Bronchial epithelial cell (primary cell): ENCODE results near the gene ZBTB7B. TPM values are rescaled to one million over a fixed set of nuclear protein-coding genes. Genes with fewer than 3 reads are reported as not detected.

Experiments used
- DNase-seq: peaks from one replicate; pipeline ENCODE4 v3.0.0-alpha.2; 2010; ENCODE audit warnings: low read depth
- FAIRE-seq: peaks from 2 replicates; lab custom pipeline; 2011; peaks lifted over from hg19 to GRCh38; lab: Jason Lieb, UNC
- H3K27me3 ChIP-seq: 2 replicates; pipeline ENCODE4 v1.5.1; 2011; ENCODE audit warnings: low read length; ENCODE audit not compliant: control insufficient read depth, insufficient read depth
- H3K36me3 ChIP-seq: 2 replicates; pipeline ENCODE4 v1.5.1; 2011; ENCODE audit warnings: low read length; ENCODE audit not compliant: control insufficient read depth, insufficient read depth
- H3K4me3 ChIP-seq: 2 replicates; pipeline ENCODE4 v1.5.1; 2011; ENCODE audit warnings: mild to moderate bottlenecking, low read depth, low read length, control low read depth
- CTCF ChIP-seq: IDR thresholded peaks from 2 replicates; pipeline ENCODE4 v1.5.1; 2011; ENCODE audit warnings: mild to moderate bottlenecking, moderate library complexity, low read length, control low read depth, inconsistent platforms; ENCODE audit not compliant: insufficient read depth, severe bottlenecking
- total RNA-seq: library from RNA; depleted of rRNA; stranded (reverse); fragments of >200 nt; gene quantifications from 2 replicates; pipeline ENCODE4 v1.2.1, GENCODE V29; 2014

ZBTB7B gene
- total RNA-seq, 1 donor from 2014 or later: 46.1 TPM

GRCh38 chr1:154988058-154988954 lies 14.3 kb upstream of the ZBTB7B start:
- Histone ChIP-seq H3K4me3 (no peak overlapping the region), H3K27me3 (no peaks in the 10 kb centered on the region), H3K36me3 (peaks cover 22% of the 10 kb centered on the region)
- no peak for DNase-seq
- no peak for FAIRE-seq
- no peak for TF ChIP-seq CTCF

- H3K27me3 ChIP-seq: no peaks in the 10 kb centered on the region
- H3K4me3 ChIP-seq: no peak overlapping the region
- FAIRE-seq (no peak), DNase-seq (no peak)
- H3K36me3 ChIP-seq: peaks cover 22% of the 10 kb centered on the region
- TF ChIP-seq CTCF: no peak
Observed at GRCh38 chr1:154989195-154989860, 13.3 kb upstream of the ZBTB7B start.

GRCh38 chr1:154990276-154990675 lies 12.3 kb upstream of the ZBTB7B start:
- TF ChIP-seq CTCF: no peak
- DNase-seq: no peak
- H3K36me3 ChIP-seq: peaks cover 22% of the 10 kb centered on the region
- no peaks in the 10 kb centered on the region for H3K27me3 ChIP-seq
- no peak overlapping the region for H3K4me3 ChIP-seq
- no peak for FAIRE-seq

GRCh38 chr1:154992721-154993571 lies 9.7 kb upstream of the ZBTB7B start:
- FAIRE-seq (no peak), DNase-seq (peak; percentile 40)
- H3K4me3 ChIP-seq: no peak overlapping the region
- peak; percentile 32 for TF ChIP-seq CTCF
- H3K36me3 ChIP-seq: peaks cover 17% of the 10 kb centered on the region
- no peaks in the 10 kb centered on the region for H3K27me3 ChIP-seq

- no peaks in the 10 kb centered on the region for H3K27me3 ChIP-seq
- DNase-seq (no peak), FAIRE-seq (no peak)
- TF ChIP-seq CTCF: no peak
- H3K36me3 ChIP-seq: peaks cover 9% of the 10 kb centered on the region
- H3K4me3 ChIP-seq: no peak within 1 kb of the TSS
Observed at GRCh38 chr1:154993572-154994268, 8.9 kb upstream of the ZBTB7B start, which contains the start of gene LENEP. LENEP (plus strand) TSS chr1:154993586; CDS start chr1:154993608, 22 bp downstream.
